ENCODE measurements around the gene SEMA6A.

SEMA6A gene

DNA sequence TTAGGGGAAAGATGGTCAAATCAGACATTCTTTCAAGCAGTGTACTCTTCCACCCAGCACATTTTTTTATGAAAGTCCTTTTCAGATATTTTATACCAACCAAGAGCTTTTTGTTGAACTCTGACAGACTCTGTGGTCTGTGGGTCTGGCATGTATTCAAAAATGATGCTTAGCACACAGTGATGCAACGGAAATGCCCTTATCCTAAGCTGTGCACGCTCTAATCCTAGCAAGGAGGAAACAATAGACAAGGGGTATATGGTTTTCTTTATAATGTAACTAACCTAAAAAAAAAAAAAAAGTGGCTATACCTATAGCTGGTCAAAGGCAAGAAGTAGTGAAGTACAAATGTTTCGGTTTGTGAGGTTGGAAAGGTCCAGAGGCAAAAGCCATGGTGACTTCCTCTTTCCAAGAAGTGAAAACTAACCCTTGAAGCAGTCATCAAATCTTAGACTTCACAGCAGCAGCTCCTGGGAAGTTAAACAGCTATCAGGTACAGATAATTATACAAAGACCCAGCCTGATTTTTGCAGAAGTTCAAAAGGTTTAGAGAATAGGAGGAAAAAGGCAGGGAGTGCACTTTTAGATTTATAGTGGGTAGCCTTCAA, 82.5 kb downstream of the SEMA6A start:
- DNase-seq = no peak

DNA sequence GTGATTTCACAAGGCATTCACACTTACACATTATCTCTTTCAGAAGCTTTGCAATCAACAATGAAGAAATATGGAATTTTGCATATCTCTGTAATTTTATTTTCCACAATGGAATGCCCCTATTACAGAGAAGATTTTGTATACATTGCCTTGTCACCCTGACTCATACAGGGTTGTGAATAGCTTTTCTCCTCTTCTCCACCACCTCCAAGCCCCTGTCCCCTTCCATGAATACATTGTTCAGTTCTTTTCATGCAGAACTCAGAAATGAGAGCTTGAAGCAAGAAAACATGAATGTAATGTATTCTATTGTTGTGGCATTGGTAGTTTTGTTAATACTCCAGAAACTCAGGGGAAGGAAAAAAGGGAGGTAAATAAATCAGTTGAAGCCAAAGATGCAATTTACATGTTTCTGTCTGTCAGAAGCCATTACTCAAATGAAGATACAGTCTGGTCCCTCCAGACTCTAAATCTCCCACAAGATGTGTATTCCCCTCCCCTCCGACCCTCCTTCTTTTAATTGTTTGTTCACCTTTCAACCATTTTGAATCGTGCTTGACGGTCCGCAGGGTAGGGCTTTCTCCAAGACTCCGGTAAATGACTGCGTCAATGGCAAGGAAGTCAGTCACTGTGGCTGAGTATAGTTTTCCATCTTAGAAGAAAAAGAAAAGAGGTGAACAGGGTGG, 86.1 kb downstream of the SEMA6A start:
- DNase-seq = no peak

DNA sequence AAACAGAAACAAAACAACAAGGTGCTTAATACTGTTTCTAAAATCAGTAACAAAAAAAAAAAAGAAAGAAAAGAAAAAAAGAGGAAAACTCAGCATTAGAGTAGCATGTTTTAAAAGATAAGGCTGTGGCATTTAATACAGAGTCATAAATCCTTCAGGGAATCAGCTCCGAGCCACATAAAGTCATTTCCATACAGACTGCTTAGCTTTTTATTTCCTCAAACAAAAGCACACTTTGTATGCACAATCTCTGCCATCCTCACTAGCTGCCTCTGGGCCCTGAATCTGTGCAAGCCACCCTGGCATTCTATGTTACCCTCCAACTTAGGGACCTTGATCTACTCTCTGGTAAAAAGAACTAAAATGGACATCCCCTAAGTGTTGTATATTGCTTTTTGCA, 87.6 kb downstream of the SEMA6A start:
- no peak for DNase-seq

DNA sequence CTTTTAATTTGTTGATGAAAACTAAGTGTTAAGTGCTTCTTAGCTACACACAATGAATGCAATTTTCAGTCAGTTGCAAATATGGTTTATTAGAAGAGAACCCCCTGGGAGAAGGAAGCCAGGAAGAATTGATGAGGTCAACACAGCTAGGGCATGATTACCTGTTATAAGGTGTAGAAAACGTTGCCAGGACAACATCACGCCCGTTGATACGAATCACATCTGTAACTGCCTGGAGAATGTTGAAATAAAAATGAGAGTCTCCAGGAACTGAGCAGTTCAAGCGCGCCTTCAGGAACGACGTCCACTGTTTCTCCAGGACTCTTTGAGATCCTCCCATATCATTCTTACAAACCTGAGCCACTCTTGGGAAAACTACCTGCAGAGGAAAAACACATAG, 88.0 kb downstream of the SEMA6A start:
- DNase-seq = no peak

DNA sequence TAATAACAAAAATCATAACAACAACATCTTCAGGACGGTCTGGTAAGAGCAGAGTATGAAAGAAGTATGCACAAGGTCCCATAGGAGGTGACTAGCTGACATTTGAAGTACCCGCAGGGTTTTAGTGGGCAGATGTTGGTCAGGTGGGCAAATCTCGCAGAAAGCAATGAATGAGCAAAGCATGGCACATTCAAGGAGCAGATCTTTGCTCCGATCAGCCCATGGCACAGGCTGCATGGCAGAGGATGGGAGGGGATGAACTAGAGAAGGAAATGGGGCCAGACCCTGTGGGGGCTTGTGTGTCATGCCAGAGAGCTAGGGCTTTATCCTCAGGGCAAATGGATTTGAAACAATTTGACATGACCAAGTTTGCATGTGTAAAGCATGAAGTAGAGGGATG, 90.0 kb downstream of the SEMA6A start:
- DNase-seq = no peak

DNA sequence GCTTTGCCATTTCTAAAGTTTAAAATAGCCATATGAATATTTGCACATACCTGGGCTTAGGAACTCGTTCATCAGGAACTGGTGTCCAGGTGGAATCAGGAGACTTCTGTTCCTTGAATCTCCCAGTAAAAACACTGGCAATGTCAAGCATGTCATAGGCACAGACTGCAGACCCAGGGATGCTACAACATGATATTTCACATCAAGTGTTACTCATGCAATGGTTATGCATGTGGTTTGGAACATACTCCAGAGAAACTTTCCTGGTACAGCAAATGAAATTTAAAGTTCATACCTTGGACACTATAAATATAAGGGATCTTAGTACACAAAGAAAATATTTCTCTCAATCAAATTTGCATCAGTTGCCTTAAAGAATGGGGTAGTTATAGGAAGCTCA, 92.2 kb downstream of the SEMA6A start:
- DNase-seq = no peak

DNA sequence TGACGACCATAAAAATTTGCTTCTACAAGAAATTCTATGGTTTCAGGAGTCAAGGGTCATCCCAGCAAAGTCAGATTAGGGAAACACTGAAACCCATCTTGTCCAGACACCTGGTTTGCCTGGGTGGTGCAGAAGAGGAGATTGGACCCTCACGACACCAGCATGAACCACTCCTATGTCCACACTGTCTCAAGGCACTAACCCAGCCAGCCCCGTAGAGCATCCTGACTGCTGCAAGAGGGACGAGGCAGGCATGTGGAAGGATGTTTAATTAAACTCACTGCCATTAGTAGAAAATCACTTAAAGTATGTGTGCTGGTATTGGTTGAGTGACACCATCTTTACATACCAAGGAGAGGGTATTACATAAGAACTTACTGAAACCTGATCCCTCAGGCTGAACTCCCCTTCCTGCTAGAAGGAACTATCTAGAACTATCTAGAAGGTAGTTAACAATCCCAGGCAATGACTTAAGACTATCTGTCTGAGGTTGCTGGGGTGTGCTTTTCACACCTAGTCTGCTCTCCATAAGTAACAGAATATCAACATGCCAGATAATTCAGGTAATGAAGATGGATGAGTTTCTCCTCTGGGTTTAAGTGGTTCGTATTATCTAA, 93.6 kb downstream of the SEMA6A start:
- DNase-seq = no peak

DNA sequence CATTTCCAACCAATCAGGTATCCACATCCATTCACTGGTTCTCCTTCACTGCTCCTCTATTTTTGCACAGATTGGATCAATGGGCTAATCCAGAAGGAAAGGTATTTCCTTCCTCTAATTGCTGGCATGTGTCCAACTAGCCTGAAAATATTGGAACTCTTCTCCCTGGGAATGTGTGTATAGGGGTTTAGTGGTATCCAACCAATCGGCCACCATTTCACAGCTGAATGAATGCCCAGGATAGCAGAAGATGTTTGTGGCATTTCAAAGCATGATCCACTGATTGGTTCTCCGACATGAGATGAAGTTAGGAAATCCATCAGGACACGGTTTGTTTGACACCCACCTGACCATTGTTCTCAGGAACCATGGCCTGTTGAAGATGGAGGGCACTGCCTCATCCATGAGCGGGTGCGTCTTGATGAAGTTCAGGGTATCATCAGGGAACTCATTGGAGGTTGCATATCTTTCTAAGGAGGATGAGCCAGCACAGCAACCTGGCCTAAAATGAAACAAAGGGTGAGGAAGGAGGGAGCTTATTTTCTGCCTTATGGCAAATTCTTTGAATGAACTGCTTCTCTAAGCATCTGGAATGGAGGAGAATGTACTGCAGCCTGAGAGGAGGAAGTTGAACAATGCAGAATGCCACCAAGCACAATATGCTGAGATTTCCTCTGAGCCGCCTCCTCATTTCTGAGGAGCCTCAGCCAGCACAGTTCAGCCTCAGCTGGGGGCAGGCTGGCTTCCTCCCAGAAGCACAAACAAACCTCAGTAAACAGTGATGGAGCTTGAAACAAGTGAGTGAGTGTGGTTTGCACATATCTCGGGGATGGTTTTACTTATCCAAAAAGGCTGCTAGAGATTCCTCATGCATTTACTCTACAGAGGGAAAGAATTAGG, 94.6 kb downstream of the SEMA6A start:
- no peak for DNase-seq

DNA sequence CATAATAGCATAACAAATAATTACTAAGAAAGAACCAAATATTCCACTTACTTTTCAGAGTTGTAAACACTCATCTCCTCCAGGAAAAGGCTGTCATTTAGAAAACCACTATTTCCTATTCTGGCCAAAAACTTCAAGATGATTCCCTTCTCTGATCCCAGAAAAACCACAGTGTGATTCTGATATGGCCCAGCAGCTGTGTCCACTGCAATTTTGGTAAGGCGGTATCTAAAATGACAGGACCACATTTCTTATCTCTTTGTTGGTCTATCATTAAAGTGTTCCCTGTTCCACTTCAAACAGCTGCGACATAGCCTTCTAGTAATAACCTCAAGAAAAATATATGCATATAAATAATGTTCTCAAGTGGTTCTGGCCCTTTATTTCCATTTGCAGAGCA, 96.1 kb downstream of the SEMA6A start:
- no peak for DNase-seq

DNA sequence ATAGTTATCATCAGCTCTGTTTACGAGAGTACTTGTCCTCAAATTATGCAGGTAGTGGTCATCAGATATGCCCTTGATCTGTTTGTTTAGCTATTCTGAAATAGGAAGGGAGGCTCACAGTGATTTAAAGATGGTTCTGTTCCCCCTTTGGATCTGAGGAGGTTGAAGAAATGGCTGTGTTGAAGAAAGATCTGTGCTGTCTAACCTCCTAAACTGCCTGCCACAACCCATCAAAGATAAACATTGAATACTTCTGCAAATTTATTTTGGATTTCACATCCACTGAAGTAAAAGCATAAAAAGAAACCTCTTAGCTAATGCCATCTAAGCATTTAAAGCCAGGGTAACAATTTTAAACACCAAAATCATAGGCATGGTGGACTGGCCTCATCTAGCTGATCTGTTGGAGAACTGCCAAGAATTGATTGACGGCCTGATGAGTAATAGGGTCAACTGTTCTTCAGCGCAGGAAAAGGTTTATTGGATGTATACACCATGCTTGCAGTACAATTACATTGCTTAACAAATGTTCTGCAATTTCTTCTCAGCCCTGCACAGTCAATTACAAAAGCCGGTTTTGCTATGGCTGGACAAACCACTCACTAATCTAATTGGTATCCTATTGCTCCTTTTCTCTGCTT, 97.6 kb downstream of the SEMA6A start:
- no peak for DNase-seq

DNA sequence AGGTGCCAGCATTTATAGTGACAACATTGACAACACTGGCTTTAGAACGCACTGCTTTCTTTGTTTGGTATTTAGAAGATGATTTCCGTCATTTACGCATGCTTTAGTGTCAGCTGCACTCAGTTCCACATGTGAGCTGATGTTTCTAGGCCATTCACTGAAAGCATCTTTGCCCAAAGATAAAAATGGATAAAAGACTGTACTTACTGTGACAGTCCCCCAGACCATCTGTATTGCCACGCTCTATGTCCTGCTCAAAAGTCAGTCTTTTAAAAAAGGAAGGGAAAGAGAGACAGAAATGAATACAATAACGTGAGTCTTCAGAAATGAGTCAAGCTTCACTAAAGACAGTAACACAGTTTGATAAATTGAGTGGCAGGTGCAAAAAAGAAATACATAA, 99.3 kb downstream of the SEMA6A start:
- DNase-seq = no peak

DNA sequence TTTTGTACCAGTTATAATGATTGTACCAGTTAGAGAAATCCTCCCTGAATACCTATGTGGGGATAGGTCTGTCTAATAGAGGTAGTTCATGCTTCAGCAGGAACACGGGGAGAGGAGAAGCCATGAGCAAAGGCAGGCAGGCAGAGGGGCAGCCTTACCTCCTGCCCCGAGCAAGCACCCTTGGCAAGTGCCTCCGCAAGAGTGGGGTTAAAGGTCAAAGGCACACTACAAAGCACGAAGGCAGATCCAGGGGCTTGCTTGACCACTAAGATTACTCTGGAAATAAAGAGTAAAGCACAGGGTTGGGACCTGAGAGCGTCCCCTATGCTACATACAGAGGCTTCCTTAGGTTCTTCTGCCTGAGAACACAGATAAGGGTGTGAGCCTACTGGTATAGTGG, 100.9 kb downstream of the SEMA6A start:
- DNase-seq = no peak

DNA sequence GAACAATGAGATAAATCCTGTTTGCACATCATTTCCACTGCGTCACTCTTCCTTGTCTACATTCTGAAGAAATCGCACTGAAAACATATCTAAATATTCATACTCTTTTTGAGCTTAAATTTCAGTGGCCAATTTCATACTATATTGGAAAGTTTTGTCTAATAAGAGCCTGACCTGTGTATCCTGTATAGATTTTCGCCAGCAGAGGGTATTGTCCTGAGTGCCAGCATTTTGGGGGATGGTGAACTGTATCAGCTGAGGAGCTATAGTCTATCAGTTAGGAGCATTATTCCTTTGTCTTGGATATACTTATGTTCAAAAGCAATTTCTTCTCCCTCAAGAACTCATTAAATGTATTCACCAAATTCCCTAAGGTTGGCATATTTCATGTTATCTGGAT, 102.3 kb downstream of the SEMA6A start:
- no peak for DNase-seq

DNA sequence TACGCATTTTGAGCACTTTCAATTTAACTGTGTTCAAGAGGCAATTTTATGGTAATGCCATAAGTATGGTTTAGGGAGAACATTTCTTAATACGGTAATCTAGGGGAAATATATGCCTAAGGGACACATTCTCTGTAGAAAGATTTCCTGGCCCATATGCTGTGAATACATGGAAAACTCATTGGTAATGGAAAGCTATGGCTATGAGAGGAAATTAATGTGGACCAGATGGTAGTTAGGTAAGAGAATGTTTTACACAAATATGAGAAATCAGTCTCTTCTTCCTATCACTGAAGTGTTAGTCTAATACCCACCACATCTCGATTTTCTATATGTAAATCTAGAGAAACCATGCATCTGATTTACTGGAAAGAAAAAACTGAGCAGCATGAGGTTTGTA, 105.0 kb downstream of the SEMA6A start:
- DNase-seq = no peak

DNA sequence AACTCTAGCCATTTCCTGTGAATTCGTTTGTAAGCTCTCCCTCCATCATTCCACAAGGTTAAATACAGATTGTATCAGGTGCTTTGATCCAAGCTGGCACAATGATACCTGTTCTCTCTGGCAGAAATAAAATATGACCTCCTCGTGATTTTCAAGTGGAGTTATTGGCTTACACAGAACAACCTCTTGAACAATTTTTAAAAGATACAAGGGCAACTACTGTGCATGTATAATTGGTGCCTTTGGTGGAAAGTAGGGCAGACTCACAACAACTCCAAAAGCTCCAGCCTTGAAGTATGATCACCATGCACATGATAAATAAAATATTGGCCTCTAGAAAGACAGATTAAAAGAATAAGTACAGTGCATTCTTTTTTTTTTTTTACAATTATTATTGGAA, 106.0 kb downstream of the SEMA6A start:
- DNase-seq = no peak

DNA sequence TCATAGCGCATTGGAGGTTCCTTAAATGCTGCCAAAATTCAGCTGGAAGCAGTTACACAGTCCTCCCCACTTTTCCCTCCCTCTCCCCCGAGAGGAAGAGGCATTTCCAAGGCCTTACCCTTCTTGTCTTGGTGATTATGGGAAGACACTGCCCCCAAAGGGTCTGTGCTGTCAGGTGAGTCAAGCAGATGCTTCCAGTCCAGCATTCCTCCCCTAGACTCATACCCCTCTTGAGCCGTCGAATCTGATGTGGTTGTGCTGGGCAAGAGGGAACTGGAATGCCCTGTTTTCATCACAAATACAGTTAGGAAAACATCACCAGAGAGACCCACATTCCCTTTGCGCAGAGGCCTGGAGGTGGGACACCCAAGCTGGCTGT, 107.2 kb downstream of the SEMA6A start:
- DNase-seq = no peak

DNA sequence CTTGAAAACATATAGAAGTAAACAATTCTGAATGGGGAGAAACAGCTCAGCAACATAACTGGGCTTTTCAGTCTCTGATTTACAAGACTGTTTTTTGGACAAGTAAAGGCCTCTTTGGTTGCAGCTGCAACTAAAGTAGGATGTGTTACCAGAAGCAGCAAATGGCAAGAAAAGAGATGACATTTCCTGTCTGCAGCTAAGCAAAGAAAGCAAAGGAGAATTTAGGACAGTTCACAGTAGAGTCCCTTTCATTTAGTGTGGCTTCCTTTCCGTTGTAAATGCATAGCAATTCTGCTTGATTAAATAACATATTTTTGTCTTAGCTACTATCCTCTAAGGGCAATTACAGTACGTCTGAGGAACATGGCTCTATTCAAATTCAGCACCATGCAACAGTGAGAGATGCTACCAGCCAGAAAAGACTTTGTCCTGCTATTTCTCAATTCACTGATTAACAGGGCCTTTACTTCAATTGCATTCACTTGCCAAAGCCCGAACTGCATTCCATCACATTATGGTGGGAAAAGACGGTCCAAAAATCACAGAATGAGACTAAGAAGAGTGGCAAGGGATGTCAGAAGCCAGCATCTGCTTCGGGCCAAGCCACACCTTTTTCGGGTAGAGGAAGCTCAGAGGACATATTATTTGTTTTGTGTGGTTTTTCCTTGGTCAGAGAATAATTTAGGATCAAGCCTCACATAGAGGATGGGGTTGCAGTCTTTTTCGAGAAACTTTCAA, 107.7 kb downstream of the SEMA6A start:
- DNase-seq = no peak

DNA sequence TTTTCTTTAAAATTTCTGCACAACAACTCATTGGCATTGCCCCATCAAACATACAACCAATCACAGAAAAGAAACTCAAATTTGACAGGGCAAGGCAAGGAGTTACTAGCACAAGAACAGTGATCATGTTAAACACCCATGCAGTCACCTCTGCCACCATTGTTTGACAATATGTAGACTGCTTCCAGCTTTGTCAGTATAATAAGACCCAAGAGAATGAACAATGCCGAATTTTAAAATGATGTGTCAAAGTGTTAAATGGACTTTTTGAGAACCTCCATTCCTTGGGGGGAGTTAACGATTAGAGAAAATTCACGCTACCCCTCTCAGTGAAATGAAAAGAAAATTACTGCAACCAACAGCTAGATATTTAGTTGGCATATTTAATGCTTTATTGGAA, 109.2 kb downstream of the SEMA6A start:
- no peak for DNase-seq

DNA sequence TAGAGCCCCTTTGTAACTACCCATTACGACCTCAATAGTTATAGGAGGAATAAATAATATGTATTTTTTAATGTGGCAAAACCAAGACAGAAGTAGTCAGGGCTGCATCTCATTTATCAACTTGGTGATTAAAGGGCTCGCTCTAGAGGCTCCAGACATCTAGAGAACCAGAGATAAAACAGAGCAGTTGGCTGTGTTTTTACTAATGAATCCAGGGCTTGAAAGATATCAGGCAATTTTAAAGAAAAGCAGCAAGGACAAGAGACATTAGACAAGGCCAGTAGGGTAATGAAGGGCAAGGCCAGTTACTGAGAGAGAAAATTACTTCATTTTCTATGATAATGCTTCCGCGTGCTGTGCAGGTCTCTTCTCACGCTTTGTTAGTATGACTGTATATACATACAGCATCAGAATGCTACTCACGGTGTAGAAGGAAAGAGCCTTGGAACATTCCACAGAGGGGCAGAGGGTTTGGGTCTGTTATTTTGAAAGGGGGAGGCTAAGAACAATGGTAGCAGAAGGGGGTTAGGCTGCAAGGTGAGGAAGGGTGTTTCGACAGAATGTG, 110.4 kb downstream of the SEMA6A start:
- no peak for DNase-seq

DNA sequence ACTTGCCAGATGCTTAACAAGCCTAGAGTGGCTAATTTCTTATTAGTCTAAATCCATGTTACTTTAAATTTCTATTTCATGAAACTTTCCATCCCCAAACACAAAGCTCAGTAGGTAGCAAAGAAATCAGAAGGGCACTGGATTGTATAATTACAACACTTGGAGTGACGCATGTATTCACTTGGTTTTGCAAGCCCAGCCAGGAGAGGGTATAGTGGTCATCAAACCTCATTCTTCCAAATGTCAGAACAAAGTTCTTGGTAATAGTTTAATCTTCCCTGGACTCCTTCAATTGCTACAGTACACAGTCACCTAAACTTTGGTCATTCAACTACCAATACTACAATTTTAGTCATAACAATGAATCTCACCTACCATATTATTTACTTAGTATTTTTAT, 112.1 kb downstream of the SEMA6A start:
- DNase-seq = no peak

DNA sequence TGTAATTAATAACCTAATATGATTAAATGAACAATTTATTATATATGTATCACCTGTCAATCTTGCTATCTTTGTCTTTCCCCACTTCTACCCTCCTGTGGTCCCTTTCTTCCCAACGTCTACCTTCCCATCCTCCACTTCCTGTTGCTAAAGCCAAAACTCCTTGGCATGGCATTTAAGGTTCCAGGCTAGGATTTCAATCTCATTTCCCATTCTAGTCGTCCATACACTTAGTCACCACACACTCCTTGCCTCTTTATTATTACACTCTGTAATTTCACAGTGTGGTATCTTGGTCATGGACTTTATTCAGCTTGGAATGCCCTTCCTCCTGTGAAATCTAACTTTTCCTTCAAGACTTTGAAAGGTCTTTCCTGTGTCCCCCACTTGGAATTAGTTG, 115.3 kb downstream of the SEMA6A start:
- no peak for DNase-seq

DNA sequence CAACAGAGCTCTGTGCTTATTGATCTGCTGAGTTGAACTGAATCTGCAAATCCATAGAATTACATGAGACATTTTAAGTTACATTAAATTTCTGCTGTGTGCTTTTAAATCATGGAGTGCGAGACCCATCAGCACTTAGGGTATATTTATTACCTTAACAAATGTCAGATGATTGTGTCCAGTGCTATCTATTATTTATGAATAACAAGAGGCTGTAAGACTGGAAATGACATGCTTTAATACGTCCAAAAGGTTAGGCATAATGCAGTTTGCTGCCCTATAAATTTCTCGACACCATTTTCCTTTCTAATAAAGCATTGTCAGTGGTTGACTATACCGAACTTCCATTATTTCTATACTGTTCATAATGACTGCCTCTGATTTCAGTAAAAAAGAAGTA, 117.6 kb downstream of the SEMA6A start:
- no peak for DNase-seq
